ENCODE data around the gene E2F2.

The E2F2 gene

DNA sequence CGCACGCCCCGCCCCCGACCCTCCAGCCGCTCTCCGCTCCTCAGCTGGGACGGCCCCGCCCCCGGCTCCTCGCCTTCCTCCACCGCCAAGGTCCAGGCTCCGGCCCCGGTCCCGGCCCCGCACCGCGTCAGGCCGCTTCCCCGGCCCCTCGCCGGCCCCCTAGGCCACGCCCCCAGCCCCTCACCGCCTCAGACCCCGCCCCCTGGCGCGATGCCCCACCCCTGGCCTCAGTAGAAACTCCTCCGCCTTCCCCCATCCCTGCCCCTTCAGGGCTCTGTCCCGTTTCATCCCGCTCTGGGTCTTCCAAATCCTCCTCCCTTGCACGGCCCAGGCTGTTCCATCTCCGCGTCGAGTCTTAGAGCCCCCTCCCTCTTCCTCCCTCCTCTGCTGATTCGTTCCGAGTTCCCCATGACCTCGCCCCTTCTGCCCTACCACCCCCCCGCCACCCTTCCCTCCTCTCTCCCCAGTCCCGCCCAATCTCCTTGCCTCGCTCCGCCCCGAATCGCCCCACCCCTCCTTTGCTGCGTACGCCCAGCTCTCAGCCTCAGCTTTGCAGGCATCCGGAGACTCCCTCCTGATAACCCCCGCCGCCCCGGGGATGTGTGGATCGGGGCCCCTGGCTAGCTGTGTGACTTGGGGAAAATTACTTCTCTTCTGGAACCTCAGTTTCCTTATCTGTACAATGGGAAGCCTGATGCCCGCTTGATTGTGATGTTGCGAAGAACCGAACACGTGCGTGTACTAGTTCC is 46.6 kb downstream of the E2F2 start:
- peak; percentile 67 to 84 for DNase-seq (ENCODE audit: low read depth in 2 of 2)

DNA sequence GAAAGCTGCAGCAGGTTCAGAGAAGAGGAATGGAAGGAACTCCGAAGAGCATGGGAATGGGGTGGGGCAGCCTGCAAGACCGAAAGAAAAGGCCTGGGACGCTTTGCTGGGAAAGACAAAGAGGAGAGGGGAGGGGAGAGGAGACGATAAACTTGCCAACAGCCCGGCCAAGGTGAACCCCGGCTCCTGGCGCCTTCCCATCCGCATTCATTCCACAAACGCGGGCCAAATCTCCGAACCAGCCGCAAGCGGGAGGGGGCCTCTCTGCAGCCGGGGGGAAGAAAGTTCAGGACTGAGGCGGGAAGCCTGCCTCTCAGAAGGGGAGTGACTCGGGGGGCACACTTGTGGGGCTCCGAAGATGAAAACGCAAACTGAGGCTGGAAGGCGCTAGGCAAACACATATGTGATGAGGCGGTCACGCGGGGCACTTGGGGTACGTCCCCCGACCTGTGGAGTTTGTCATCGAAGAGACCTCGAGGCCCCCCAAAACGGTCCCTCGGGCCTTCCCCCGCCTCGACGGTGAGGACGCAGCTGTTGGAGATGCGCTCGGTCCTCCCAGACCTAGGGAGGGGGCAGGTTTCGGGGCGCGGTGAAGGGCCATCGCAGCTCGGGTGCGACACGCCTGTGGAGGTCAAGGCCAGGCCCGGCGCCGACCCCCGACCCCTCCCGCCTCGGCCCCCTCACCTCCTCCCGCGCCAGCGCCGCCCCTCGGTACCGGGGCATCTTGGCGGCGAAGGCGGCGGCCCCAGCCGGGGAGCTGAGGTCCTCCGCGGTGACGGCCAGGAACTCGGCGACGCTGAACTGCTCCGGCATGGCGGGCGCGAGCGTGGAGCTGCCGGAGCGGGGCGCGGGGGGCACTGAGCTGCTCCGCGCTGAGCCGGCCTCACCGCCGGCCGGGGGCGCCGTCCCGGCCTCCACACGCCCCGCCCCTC is 47.4 kb downstream of the E2F2 start, which contains the start of gene ASAP3:
Gene ASAP3 (minus strand): TSS at position 859 of the 932 bp plus-strand sequence. CDS start 46 bp downstream, at position 813.
- DNase-seq (ENCODE audit: low read depth in 2 of 2) = peak in 1 of 2 donors; percentile 6

GRCh38 chr1:23481904-23482303 is 49.1 kb downstream of the E2F2 start:
- no peak for DNase-seq (ENCODE audit: low read depth in 2 of 2)

GRCh38 chr1:23481026-23481597 is 49.9 kb downstream of the E2F2 start:
- DNase-seq (ENCODE audit: low read depth in 2 of 2) = no peak

- no peak for DNase-seq (ENCODE audit: low read depth in 2 of 2)
These were observed 50.6 kb downstream of the E2F2 start for GRCh38 chr1:23480187-23481025.

- no peak for DNase-seq (ENCODE audit: low read depth in 2 of 2)
These were observed 51.4 kb downstream of the E2F2 start for GRCh38 chr1:23479666-23479941.

DNA sequence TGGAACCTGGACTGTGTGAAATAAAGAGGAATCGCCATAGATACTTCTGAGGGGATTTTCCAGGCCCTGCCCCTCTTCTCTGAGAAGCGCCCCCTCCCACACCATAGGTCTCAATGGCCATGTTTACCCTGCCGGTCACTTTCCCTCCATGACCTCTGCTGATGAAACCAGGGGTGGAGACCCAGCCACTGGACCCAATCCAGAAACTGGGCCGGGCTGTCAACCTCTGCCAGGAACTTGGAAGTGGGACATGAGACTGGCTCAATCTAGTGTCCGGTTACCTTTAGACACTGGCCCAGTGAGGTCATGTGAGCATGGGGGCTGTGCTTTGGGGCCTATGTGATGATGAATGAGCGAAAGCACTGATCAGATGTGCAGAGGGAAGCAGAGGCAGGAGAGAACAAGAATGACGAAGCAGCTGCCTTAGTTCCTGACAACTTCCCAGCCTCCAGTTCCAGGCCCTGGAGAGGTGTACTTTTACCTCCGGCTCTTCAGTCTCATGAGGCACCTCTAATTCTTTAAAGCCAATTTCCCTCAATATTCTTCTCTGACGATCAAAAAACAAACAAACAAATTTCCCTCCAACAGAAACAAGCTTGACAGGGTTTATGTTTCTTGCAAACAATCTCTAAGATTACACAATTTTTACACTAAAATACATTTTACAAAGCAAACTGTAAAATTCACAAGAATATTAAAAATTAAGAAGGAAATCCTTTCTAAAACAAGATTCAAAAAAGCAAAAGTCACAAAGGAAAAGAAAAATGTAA is 52.0 kb downstream of the E2F2 start:
- no peak for DNase-seq (ENCODE audit: low read depth in 2 of 2)

GRCh38 chr1:23477359-23478144 is 53.5 kb downstream of the E2F2 start:
- DNase-seq (ENCODE audit: low read depth in 2 of 2) = no peak

- DNase-seq (ENCODE audit: low read depth in 2 of 2) = no peak
These were observed 55.4 kb downstream of the E2F2 start for GRCh38 chr1:23475641-23476040.

GRCh38 chr1:23475134-23475628 is 55.9 kb downstream of the E2F2 start:
- DNase-seq (ENCODE audit: low read depth in 2 of 2) = no peak

DNA sequence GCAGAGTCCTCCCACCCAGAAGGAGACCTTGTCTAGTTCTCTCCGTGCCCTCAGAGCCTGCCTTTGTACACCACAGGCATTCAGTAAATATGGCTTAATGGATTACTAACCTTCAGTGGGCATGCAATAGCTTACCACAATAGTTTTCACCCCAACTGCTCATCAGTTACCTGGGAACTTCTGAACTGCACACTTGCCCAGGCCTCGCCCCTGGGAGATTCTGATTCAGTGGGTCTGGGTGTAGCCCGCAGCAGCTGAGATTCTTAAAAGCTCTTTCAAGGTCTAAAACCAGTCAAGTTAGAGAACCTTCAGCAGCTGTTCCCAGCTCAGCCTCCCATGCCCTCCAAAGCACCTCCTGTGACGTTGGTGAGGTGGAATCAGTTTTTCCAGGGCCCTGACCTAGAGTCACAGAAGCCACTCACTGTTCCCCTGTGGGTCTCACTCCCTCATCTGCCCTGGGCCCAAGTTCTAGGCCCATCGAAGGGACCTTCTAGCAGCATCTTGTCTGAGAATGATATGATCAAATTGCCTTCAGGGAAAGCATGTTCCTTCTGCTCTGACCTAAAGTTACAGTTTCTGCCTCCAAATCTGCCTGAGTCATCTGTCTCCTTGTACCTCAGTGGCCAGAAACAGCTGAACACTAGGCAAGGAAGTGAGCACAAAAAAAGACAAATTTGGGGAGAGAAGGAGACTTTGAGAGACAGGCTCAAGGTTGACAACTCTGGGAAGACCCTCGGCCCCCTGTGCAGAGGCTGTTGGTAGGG is 57.8 kb downstream of the E2F2 start:
- no peak for DNase-seq (ENCODE audit: low read depth in 2 of 2)

DNA sequence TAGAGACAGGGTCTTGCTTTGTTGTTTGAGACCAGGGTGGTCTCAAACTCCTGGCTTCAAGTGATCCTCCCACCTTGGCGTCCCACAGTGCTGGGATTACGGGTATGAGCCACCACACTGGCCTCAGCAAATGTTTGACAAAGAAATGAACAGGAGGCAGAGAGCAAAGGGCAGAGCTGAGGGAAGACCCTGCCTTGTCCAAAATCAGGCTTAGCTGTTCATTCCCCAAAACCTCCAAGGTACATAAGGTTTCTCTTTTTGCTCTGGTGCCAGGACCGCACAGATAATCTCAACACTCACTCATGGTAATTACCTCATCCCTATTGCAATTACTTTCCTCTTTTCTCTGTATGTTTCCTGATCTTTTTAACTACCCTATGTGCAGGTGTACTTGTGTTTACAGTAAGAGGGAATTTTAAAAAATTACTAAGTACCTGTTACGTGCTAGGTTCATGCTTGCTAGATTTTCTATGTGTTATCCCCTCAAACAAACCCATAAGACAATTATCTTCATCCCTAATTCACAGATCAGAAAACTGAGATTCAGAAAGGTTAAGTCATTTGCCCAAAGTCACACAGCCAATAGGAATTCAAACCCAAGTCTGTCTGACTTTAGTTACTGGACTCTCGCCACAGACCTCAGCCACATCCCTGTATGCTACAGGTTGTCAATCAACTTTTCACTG is 58.5 kb downstream of the E2F2 start:
- DNase-seq (ENCODE audit: low read depth in 2 of 2) = no peak

- no peak for DNase-seq (ENCODE audit: low read depth in 2 of 2)
These were observed 59.5 kb downstream of the E2F2 start for GRCh38 chr1:23471473-23472075.

- DNase-seq (ENCODE audit: low read depth in 2 of 2) = no peak
These were observed 60.6 kb downstream of the E2F2 start for GRCh38 chr1:23470282-23471070.

GRCh38 chr1:23469372-23469982 is 61.6 kb downstream of the E2F2 start:
- no peak for DNase-seq (ENCODE audit: low read depth in 2 of 2)

- no peak for DNase-seq (ENCODE audit: low read depth in 2 of 2)
These were observed 64.5 kb downstream of the E2F2 start for GRCh38 chr1:23466423-23466989.

GRCh38 chr1:23463286-23463685 is 67.7 kb downstream of the E2F2 start:
- no peak for DNase-seq (ENCODE audit: low read depth in 2 of 2)
